ENCODE results near the gene RAB4B.
"Not testable (repeated sequence)": the region's sequence is repeated elsewhere in the genome, so short reads cannot be mapped to it uniquely, and the experiment has no call there.

- not testable (repeated sequence) for TF ChIP-seq CTCF, POLR2A, POLR2AphosphoS5 (IDR thresholded peaks at IDR 0.05)
Observed at GRCh38 chr19:40833728-40834533, 55.9 kb downstream of the RAB4B start.
